Right atrium auricular region (tissue), 2 donors: ENCODE measurements around the gene EIF4E3. TPM values are rescaled to one million over a fixed set of nuclear protein-coding genes. Genes with fewer than 3 reads are reported as not detected.

Experiments used
- DNase-seq: peaks from one replicate; pipeline ENCODE4 v3.0.0-alpha.2; 2019; ENCODE audit warnings: low spot score
- H3K27ac ChIP-seq, 2 donors: fragments of 200-600 bp; sonication (generic); 1 replicate in 1 of 2; 2 replicates in 1 of 2; pipeline ENCODE4 v1.5.1; 2016 to 2019
- H3K27me3 ChIP-seq, 2 donors: fragments of 200-600 bp; sonication (generic); one replicate each; pipeline versions ENCODE4 v1.5.1 to v1.6.0; 2017 to 2019
- H3K36me3 ChIP-seq: fragments of 200-600 bp; sonication (generic); one replicate; pipeline ENCODE4 v1.5.1; 2016
- H3K4me1 ChIP-seq, 2 donors: fragments of 200-600 bp; sonication (generic); one replicate each; pipeline versions ENCODE4 v1.5.1 to v1.6.0; 2017 to 2019
- H3K4me3 ChIP-seq, 2 donors: fragments of 200-600 bp; sonication (generic); 1 replicate in 1 of 2; 2 replicates in 1 of 2; pipeline ENCODE4 v1.5.1; 2017 to 2019; ENCODE audit warnings: mild to moderate bottlenecking in 1 of 2, moderate library complexity in 1 of 2
- H3K9me3 ChIP-seq, 2 donors: fragments of 200-600 bp; sonication (generic); one replicate each; pipeline ENCODE4 v1.5.1; 2019
- CTCF ChIP-seq, 2 donors: fragments of 200-600 bp; sonication (generic); IDR thresholded peaks; one replicate each; pipeline ENCODE4 v1.5.1; 2019; ENCODE audit warnings: antibody characterized with exemption in 2 of 2
- total RNA-seq, 2 donors: library from RNA; depleted of rRNA; stranded (reverse); fragments of >200 nt; gene quantifications; one replicate each; pipeline ENCODE4 v1.1.0, GENCODE V29; 2016

The EIF4E3 gene
- total RNA-seq, 2 donors from 2014 or later: 18.2 to 23.3 TPM

DNA sequence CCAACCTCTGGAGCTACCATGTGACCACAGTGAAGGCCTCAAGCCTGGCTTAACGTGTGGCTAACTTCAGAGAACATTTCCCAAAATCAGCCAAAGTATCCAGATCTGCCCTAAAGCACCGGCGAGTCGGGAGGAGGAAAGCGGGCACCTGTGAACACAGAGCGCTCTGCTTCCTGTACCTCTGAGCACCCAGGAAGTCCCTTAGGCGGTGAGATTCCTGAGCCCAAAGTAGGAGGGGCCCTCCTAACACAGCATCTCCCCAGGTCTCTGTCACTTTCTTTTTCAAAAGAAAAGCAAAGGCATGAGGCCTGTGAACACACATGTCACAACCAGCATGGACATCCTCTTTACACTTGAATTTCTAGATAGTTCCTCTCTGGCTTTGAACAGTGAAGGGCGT, 944 bp upstream of the EIF4E3 start:
- H3K36me3 ChIP-seq: no peaks in the 10 kb centered on the region
- no peak overlapping the region for H3K4me3 ChIP-seq
- peaks cover 0 to 17% of the 10 kb centered on the region in 2 donors for H3K4me1 ChIP-seq
- no peaks in the 10 kb centered on the region for H3K27me3 ChIP-seq
- H3K27ac ChIP-seq: no peak overlapping the region
- no peaks in the 10 kb centered on the region for H3K9me3 ChIP-seq
- TF ChIP-seq CTCF (IDR thresholded peaks at IDR 0.05): no peak
- DNase-seq: no peak

GRCh38 chr3:71724584-71725270, 475 bp downstream of the EIF4E3 start:
- Histone ChIP-seq H3K36me3 (no peaks in the 10 kb centered on the region), H3K4me3 (peak overlapping the region; percentile 62 to 81), H3K4me1 (peaks cover 0 to 17% of the 10 kb centered on the region in 2 donors), H3K27me3 (no peaks in the 10 kb centered on the region), H3K27ac (peak overlapping the region; percentile 63 to 83), H3K9me3 (no peaks in the 10 kb centered on the region)
- TF ChIP-seq CTCF (IDR thresholded peaks at IDR 0.05): no peak
- DNase-seq: no peak

DNA sequence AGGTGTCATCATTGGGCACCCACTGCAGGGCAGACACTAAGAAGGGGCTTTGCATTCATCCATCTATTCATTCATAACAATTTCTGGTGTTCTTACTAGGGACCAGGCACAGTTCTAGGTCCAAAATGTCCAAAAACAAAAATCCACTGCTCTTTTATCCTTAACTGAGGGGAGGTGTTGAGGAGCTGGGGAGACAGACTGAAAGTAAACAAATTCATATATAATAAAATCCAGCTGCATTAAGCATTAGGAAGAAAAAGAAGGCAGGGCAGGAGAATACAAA, 1.1 kb downstream of the EIF4E3 start:
- Histone ChIP-seq H3K27me3 (no peaks in the 10 kb centered on the region), H3K4me3 (peak overlapping the region; percentile 62 to 81), H3K36me3 (no peaks in the 10 kb centered on the region), H3K27ac (peak overlapping the region; percentile 63 to 83), H3K4me1 (peaks cover 0 to 17% of the 10 kb centered on the region in 2 donors), H3K9me3 (no peaks in the 10 kb centered on the region)
- DNase-seq: no peak
- TF ChIP-seq CTCF (IDR thresholded peaks at IDR 0.05): no peak

GRCh38 chr3:71723452-71724170, 1.6 kb downstream of the EIF4E3 start:
- H3K4me1 ChIP-seq: peaks cover 0 to 17% of the 10 kb centered on the region in 2 donors
- TF ChIP-seq CTCF (IDR thresholded peaks at IDR 0.05): no peak
- H3K27ac ChIP-seq: peak overlapping the region in 1 of 2 donors; percentile 63
- no peaks in the 10 kb centered on the region for H3K27me3 ChIP-seq
- H3K9me3 ChIP-seq: no peaks in the 10 kb centered on the region
- no peak for DNase-seq
- no peaks in the 10 kb centered on the region for H3K36me3 ChIP-seq
- H3K4me3 ChIP-seq: peak overlapping the region in 1 of 2 donors; percentile 81

GRCh38 chr3:71722693-71723092, 2.5 kb downstream of the EIF4E3 start:
- no peak for TF ChIP-seq CTCF (IDR thresholded peaks at IDR 0.05)
- Histone ChIP-seq H3K27me3 (no peaks in the 10 kb centered on the region), H3K4me3 (no peak overlapping the region), H3K4me1 (peaks cover 0 to 17% of the 10 kb centered on the region in 2 donors), H3K36me3 (no peaks in the 10 kb centered on the region), H3K9me3 (no peaks in the 10 kb centered on the region), H3K27ac (no peak overlapping the region)
- DNase-seq: no peak
